IMR-90 (cell line): ENCODE data around the gene WNT11.

Experiments used
- BHLHE40 ChIP-seq: fragments of 150-350 bp; IDR thresholded peaks from 2 replicates; pipeline ENCODE4 v1.6.1; 2016; ENCODE audit warnings: mild to moderate bottlenecking, low read depth, low read length
- CEBPB ChIP-seq: IDR thresholded peaks from 2 replicates; pipeline ENCODE4 v1.6.1; 2012; ENCODE audit warnings: low read depth, low read length, improper control_type of control experiment
- CHD1 ChIP-seq: IDR thresholded peaks from 2 replicates; pipeline ENCODE4 v1.6.1; 2012; ENCODE audit warnings: low read depth, low read length, improper control_type of control experiment
- MAZ ChIP-seq: IDR thresholded peaks from 2 replicates; pipeline ENCODE4 v1.6.1; 2012; ENCODE audit warnings: low read depth, mild to moderate bottlenecking, low read length, improper control_type of control experiment, moderate library complexity, borderline replicate concordance
- MXI1 ChIP-seq: IDR thresholded peaks from 2 replicates; pipeline ENCODE4 v1.6.1; 2012; ENCODE audit warnings: low read depth, mild to moderate bottlenecking, low read length, moderate library complexity, borderline replicate concordance
- POLR2A ChIP-seq: IDR thresholded peaks from 2 replicates; pipeline ENCODE4 v1.6.1; 2012; ENCODE audit warnings: mild to moderate bottlenecking, low read depth, low read length
- RAD21 ChIP-seq: IDR thresholded peaks from 2 replicates; pipeline ENCODE4 v1.6.1; 2012; ENCODE audit warnings: low read length, improper control_type of control experiment
- RCOR1 ChIP-seq: IDR thresholded peaks from 2 replicates; pipeline ENCODE4 v1.6.1; 2012; ENCODE audit warnings: mild to moderate bottlenecking, low read length, improper control_type of control experiment; ENCODE audit not compliant: insufficient replicate concordance
- RFX5 ChIP-seq: IDR thresholded peaks from 2 replicates; pipeline ENCODE4 v1.8.0; 2012; ENCODE audit warnings: low read depth, mild to moderate bottlenecking, low read length, moderate library complexity
- SMC3 ChIP-seq: fragments of 150-350 bp; IDR thresholded peaks from 2 replicates; pipeline ENCODE4 v1.6.1; 2016; ENCODE audit warnings: low read depth, mild to moderate bottlenecking, antibody characterized with exemption, low read length, moderate library complexity
- TF ChIP-seq, protein P1 (sequence below): conservative IDR thresholded peaks from 2 replicates; pipeline ENCODE4 v1.5.1; 2012; ENCODE audit warnings: mild to moderate bottlenecking, low read depth, low read length, improper control_type of control experiment
- TF ChIP-seq, protein P2 (sequence below): fragments of 150-350 bp; IDR thresholded peaks from 2 replicates; pipeline ENCODE4 v1.6.1; 2017; ENCODE audit warnings: mild to moderate bottlenecking, antibody characterized with exemption, low read length, low read depth

DNA sequence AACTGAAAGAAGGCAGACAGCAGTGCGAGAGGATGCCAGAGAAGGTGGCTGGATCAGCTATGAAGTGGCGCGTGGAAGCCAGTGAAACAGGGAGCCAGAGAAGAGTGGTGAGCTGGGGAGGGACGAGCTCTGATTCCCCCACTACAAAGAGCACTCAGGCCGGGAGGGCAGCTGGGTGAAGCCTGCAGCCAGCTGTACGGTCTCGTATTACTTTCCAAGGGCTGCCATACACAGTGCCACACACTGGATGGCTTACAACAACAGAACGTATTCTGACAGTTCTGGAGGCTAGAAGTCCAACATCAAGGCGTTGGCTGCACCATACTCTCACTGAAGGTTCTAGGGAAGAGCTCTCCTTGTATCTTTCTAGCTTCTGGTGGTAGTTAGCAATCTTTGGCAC is 47.1 kb upstream of the WNT11 start:
- TF ChIP-seq, protein P1, sequence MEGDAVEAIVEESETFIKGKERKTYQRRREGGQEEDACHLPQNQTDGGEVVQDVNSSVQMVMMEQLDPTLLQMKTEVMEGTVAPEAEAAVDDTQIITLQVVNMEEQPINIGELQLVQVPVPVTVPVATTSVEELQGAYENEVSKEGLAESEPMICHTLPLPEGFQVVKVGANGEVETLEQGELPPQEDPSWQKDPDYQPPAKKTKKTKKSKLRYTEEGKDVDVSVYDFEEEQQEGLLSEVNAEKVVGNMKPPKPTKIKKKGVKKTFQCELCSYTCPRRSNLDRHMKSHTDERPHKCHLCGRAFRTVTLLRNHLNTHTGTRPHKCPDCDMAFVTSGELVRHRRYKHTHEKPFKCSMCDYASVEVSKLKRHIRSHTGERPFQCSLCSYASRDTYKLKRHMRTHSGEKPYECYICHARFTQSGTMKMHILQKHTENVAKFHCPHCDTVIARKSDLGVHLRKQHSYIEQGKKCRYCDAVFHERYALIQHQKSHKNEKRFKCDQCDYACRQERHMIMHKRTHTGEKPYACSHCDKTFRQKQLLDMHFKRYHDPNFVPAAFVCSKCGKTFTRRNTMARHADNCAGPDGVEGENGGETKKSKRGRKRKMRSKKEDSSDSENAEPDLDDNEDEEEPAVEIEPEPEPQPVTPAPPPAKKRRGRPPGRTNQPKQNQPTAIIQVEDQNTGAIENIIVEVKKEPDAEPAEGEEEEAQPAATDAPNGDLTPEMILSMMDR = no peak
- TF ChIP-seq CHD1 (no peak), MAZ (no peak), SMC3 (no peak), RCOR1 (no peak), POLR2A (no peak), RAD21 (no peak), MXI1 (no peak), RFX5 (no peak), BHLHE40 (no peak), CEBPB (no peak)
- TF ChIP-seq, protein P2, sequence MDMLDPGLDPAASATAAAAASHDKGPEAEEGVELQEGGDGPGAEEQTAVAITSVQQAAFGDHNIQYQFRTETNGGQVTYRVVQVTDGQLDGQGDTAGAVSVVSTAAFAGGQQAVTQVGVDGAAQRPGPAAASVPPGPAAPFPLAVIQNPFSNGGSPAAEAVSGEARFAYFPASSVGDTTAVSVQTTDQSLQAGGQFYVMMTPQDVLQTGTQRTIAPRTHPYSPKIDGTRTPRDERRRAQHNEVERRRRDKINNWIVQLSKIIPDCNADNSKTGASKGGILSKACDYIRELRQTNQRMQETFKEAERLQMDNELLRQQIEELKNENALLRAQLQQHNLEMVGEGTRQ = no peak
